GM18520 (cell line): ENCODE measurements around the gene NETO1.

Experiments
- ATAC-seq: cut with Tn5 transposase; IDR thresholded peaks from one replicate; pipeline ENCODE4 v1.9.1; 2021; ENCODE audit not compliant: unreplicated experiment

Gene NETO1

GRCh38 chr18:72738136-72738535 is 129.7 kb downstream of the NETO1 start:
- ATAC-seq: no peak

DNA sequence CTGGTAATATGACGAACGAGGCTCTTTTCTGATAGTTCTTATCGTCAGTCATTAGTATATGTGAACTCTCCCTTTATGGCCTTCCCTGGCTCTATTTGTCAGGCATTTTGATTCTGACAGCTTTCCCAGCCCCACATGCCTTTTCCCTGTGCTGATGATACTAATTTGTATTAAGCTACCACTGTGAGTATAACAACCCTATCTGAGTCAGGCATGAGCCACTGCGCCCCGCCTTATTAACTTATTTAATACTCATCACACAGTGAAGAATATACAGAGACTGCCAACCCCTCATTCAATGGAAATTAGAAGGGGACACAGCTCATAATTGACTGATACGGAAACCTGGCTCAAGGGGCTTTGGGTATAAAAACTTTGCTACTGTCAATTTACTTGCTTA is 140.0 kb downstream of the NETO1 start:
- no peak for ATAC-seq

DNA sequence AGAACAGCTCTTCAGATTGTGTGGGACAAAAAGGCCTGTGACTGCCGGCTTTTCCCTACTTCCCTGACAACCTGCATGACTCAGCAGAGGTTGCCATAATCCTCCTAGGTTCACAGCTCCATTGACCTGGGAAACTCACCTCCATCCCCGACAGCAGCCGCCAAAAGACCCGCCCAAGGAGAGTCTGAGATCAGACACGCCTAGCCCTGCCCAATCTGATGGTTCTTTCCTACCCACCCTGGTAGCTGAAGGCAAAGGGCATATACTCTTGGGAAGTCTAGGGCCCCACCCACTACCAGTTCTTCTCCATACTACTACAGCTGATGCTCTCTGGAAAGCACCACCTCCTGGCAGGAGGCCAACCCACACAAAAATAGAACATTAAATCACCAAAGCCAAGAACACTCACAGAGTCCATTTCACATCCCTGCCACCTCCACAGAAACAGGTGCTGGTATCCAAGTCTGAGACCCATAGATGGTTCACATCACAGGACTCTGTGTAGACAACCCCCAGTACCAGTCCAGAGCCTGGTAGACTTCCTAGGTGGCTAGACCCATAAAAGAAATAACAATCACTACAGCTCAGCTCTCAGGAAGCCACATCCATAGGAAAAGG is 140.6 kb downstream of the NETO1 start:
- no peak for ATAC-seq

DNA sequence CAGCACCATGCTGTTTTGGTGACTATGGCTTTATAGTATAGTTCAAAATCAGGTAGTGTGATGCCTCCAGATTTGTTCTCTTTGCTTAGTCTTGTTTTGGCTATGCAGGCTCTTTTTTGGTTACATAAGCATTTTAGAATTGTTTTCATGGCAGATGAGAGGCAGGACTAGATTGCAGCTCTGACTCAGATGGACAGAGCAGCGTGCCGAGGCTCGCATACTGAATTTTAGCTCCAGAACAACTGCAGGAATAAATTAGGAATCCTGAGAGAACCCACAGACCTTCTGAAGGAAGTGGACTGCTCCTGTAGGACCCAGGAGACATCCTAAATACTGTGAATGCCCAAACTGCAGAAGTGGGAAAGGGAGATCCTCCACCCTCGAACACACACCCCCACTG is 141.6 kb downstream of the NETO1 start:
- no peak for ATAC-seq

DNA sequence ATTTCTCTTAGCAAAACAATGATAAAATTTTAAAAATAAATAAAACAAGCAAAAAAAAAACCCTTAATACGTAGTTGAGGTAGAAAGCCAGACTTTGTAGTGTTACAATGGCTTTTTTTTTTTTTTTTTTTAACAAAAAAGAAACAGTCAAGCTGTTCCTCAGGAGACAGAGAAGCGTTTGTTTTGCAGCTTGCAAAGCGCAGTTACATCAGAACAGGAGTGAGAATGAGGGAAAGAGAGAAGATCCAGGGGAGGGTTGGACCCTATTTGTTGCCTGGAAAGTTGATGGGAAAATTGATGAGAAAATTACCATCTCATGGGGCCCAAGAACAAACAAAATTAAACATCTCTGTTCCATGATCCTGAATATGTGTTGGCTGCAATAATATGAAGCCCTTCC is 146.5 kb downstream of the NETO1 start:
- no peak for ATAC-seq

DNA sequence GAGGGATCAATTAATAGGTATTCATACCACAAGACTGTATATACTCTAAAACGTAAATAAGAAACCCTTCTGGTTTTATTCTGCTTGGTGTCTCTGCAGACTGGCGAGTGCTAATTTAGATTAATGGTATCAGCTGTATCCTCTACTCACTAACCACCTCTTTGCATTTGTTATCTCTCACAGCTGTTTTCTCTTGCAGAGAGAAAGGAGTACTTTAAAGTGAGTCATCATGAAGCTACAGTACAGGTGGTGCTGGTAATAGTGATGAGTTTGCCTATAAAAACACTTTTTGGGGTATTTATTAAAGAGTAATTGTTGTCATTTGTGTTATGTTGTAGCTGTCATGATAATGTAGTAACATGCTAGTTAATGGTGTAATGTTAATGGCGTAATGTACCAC is 147.7 kb downstream of the NETO1 start:
- ATAC-seq: no peak

DNA sequence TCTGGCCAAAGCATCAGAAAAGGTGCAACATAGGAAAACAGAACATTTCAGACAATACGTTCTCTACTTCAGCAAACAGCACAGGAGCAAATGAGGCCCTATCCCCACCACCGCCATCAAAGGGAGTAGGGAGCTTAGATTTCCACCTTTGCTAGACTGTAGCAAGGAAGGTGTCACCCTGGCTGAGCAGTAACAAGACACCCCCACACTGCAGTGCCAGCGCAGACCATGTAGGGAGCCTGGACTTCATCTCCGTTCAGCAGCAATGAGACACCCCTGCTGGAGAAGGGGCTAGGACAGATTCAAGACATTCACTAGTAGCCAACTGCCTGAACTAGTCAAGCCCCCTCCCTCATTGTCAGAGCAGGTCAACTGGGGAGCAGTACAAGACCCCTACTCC is 163.6 kb downstream of the NETO1 start:
- ATAC-seq: no peak

- no peak for ATAC-seq
Measured at GRCh38 chr18:72700961-72701710, 166.7 kb downstream of the NETO1 start.

DNA sequence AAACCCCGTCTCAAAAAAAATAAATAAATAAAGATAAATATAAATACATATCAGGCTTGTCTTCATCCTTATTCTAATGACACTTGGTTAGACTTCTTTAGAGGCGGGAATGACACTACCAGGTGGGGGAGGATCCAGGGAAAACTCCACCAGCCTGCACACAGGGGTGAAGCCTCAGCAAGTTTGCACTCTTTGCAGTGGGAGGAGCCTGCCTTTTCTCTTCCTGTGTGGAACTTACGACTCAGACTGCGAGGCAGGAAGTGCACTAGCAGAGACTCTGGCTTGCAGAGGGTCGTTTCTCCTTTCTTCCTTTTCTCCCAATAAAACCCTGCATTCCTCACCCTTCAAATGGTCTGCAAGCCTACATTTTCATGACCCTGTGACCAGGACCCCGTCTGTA is 170.1 kb downstream of the NETO1 start:
- no peak for ATAC-seq

DNA sequence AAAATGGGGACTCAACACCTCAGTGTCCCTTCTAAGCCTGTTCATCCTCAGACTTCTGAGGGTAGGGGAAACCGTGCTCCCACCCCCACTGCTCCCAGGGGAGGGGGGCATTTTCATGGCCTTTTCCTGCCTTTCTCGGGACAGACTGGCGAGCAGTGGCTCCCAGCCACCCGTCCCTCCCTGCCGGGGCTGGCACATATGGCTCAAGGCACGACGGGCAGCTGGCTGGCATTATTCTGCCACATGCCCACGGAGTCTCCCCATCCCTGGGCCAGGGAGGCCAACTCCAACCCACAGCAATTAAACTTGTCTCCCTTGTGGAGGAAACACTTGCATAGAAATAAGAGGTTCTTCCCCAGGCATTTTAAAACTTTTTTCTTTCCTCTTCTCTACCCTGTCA is 175.2 kb downstream of the NETO1 start:
- no peak for ATAC-seq
